Measurements from ENCODE around the gene GREB1. TPM values are rescaled to one million over a fixed set of nuclear protein-coding genes. Genes with fewer than 3 reads are reported as not detected.

Gene GREB1
- total and polyA plus RNA-seq, 2 donors (not counting 1 experiment from before 2014, with no cell fraction given), result 0.04 to 0.39 TPM

- Histone ChIP-seq H3K27ac (ENCODE audit: low read length in 2 of 2) (no peak overlapping the region), H3K9me3 (ENCODE audit: control extremely low read depth in 1 of 3, control insufficient read depth in 2 of 3, insufficient read depth in 1 of 3, low read length in 2 of 3) (no peaks in the 10 kb centered on the region), H3K4me3 (ENCODE audit: control extremely low read depth in 1 of 5, extremely low read depth in 1 of 5, insufficient read depth in 1 of 5, low read depth in 2 of 5, low read length in 4 of 5) (no peak overlapping the region), H3K9ac (ENCODE audit: low read length) (no peak overlapping the region), H4K20me1 (ENCODE audit: control insufficient read depth, insufficient read depth, low read length, poor library complexity, severe bottlenecking) (no peaks in the 10 kb centered on the region), H3K4me2 (replicated peaks; ENCODE audit: low read depth, low read length, poor library complexity, severe bottlenecking) (no peak overlapping the region), H3K27me3 (replicated peaks in 1 of 4; ENCODE audit: control extremely low read depth in 1 of 4, control insufficient read depth in 3 of 4, insufficient read depth in 4 of 4, low read length in 3 of 4) (peaks cover 0 to 5% (median 3%) of the 10 kb centered on the region in 4 experiments), H2AFZ (ENCODE audit: insufficient read depth, low read depth, low read length, poor library complexity, severe bottlenecking) (no peak overlapping the region), H3K79me2 (ENCODE audit: control insufficient read depth, insufficient read depth, low read length) (no peaks in the 10 kb centered on the region), H3K36me3 (replicated peaks in 1 of 2; ENCODE audit: control extremely low read depth in 1 of 2, control insufficient read depth in 1 of 2, extremely low read depth in 1 of 2, insufficient read depth in 2 of 2, low read length in 1 of 2) (no peaks in the 10 kb centered on the region), H3K4me1 (ENCODE audit: control insufficient read depth in 2 of 2, insufficient read depth in 2 of 2, low read length in 2 of 2) (no peaks in the 10 kb centered on the region)
- POLR2A ChIA-PET, result no interaction called here
- no peaks in the 10 kb centered on the region for H3K9me3 Mint-ChIP-seq (ENCODE audit: insufficient read depth)
- H3K27me3 Mint-ChIP-seq, result peaks cover 31% of the 10 kb centered on the region
- DNase-seq (no peak), ATAC-seq (ENCODE audit: low read depth) (no peak)
- no peak overlapping the region for H3K27ac Mint-ChIP-seq
- CTCF ChIA-PET, result no interaction called here
- 80% methylated on average over 2 of the region's 8 CpGs for WGBS (ENCODE audit: insufficient coverage)
- intact Hi-C loops (cut with micrococcal nuclease), result no loop called here
- H3K4me1 Mint-ChIP-seq, result peaks cover 2% of the 10 kb centered on the region
- no peak for TF ChIP-seq EZH2 (IDR thresholded peaks at IDR 0.05; ENCODE audit: borderline replicate concordance, insufficient read depth, low read depth, low read length, poor library complexity, severe bottlenecking)
- TF ChIP-seq CTCF (IDR thresholded peaks at IDR 0.05), result no peak
- H3K4me3 Mint-ChIP-seq, result no peak overlapping the region
Observed at GRCh38 chr2:11503354-11503927, 30.4 kb upstream of the GREB1 start.

GRCh38 chr2:11505652-11506610 lies 27.9 kb upstream of the GREB1 start:
- H3K27ac ChIP-seq (ENCODE audit: low read length in 2 of 2), result no peak overlapping the region
- WGBS (ENCODE audit: insufficient coverage), result 60% methylated on average over 7 of the region's 11 CpGs
- ATAC-seq (ENCODE audit: low read depth), result no peak
- TF ChIP-seq EZH2 (IDR thresholded peaks at IDR 0.05; ENCODE audit: borderline replicate concordance, insufficient read depth, low read depth, low read length, poor library complexity, severe bottlenecking) (no peak), CTCF (IDR thresholded peaks at IDR 0.05) (no peak)
- Mint-ChIP-seq H3K27ac (no peak overlapping the region), H3K4me3 (no peak overlapping the region), H3K9me3 (ENCODE audit: insufficient read depth) (no peaks in the 10 kb centered on the region), H3K4me1 (no peaks in the 10 kb centered on the region), H3K27me3 (peaks cover 31% of the 10 kb centered on the region)
- no peak overlapping the region for H3K4me2 ChIP-seq (replicated peaks; ENCODE audit: low read depth, low read length, poor library complexity, severe bottlenecking)
- no peak for DNase-seq
- intact Hi-C loops (cut with micrococcal nuclease), result no loop called here
- H2AFZ ChIP-seq (ENCODE audit: insufficient read depth, low read depth, low read length, poor library complexity, severe bottlenecking), result no peak overlapping the region
- ChIA-PET POLR2A (no interaction called here), CTCF (no interaction called here)
- no peak overlapping the region for H3K4me3 ChIP-seq (ENCODE audit: control extremely low read depth in 1 of 5, extremely low read depth in 1 of 5, insufficient read depth in 1 of 5, low read depth in 2 of 5, low read length in 4 of 5)
- H3K36me3 ChIP-seq (replicated peaks in 1 of 2; ENCODE audit: control extremely low read depth in 1 of 2, control insufficient read depth in 1 of 2, extremely low read depth in 1 of 2, insufficient read depth in 2 of 2, low read length in 1 of 2), result no peaks in the 10 kb centered on the region
- no peaks in the 10 kb centered on the region for H3K4me1 ChIP-seq (ENCODE audit: control insufficient read depth in 2 of 2, insufficient read depth in 2 of 2, low read length in 2 of 2)
- no peaks in the 10 kb centered on the region for H4K20me1 ChIP-seq (ENCODE audit: control insufficient read depth, insufficient read depth, low read length, poor library complexity, severe bottlenecking)
- H3K79me2 ChIP-seq (ENCODE audit: control insufficient read depth, insufficient read depth, low read length), result no peaks in the 10 kb centered on the region
- no peak overlapping the region for H3K9ac ChIP-seq (ENCODE audit: low read length)
- no peaks in the 10 kb centered on the region for H3K9me3 ChIP-seq (ENCODE audit: control extremely low read depth in 1 of 3, control insufficient read depth in 2 of 3, insufficient read depth in 1 of 3, low read length in 2 of 3)
- H3K27me3 ChIP-seq (replicated peaks in 1 of 4; ENCODE audit: control extremely low read depth in 1 of 4, control insufficient read depth in 3 of 4, insufficient read depth in 4 of 4, low read length in 3 of 4), result peaks cover 0 to 5% (median 3%) of the 10 kb centered on the region in 4 experiments

All from B cell (primary cell).